Measurements from ENCODE around the gene CXADR. TPM values are rescaled to one million over a fixed set of nuclear protein-coding genes. Genes with fewer than 3 reads are reported as not detected.
"Not testable (repeated sequence)": the region's sequence is repeated elsewhere in the genome, so short reads cannot be mapped to it uniquely, and the experiment has no call there.

The CXADR gene
- total RNA-seq, 1 donor from 2014 or later, result 0.16 TPM

DNA sequence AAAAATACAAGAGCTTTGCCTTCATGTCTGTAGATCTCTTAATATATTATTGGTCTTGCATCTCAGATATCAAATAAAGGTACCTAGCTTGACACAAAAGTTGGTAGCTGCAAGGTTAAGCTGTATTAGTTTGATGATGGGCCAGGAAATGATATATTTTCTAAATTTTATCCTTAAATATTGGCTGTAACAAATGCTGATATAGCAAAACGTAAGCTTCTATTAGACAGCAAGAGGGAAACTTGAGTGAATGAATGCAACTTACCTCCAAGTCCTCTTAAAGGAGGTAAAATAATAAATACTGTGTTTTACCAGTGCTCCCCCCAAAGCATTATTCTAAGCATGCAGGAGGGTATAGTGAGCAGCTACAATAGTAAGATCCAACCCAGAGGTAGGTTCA, 4.2 kb downstream of the CXADR start:
- peaks cover 13% of the 10 kb centered on the region for H3K4me1 Mint-ChIP-seq
- not testable (repeated sequence) for H3K4me3 Mint-ChIP-seq; H3K9me3 Mint-ChIP-seq; H3K27ac Mint-ChIP-seq; DNase-seq; H3K36me3 Mint-ChIP-seq (ENCODE audit: low read depth)
- peaks cover 39% of the 10 kb centered on the region for H3K27me3 Mint-ChIP-seq
- intact Hi-C loops (cut with micrococcal nuclease), result loop anchor here (10.0 kb wide), 2 partner anchors 52 to 268 kb away; no protein-coding TSS in a partner anchor

DNA sequence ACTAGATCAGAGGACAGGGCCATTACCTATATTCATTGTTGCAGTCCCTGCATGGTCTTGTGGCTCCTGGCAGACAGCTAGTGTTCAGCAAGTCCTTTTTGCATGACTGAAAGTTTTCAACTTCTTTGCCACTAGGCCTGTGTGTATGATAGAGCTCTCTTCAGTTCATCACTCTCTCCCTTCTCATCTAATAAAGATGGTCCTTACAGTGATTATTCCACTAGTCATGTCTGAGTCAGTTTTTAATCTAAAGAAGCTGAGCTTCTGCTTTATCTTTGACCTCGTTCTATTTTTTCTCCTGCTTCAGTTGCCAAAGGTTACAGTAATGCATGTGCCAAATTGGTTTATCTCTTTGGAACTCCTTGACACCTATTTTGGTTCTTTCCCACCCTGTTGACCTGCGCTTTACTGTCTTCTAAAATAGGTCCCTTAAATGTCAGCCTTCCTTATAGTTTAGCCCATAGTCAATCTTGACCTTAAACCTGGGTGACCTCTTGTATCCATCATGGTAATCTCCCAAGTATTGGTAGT, 6.4 kb downstream of the CXADR start:
- Mint-ChIP-seq H3K9me3 (no peaks in the 10 kb centered on the region), H3K36me3 (ENCODE audit: low read depth) (no peaks in the 10 kb centered on the region), H3K4me3 (no peak overlapping the region), H3K4me1 (peaks cover under 1% of the 10 kb centered on the region), H3K27me3 (peaks cover 26% of the 10 kb centered on the region), H3K27ac (no peak overlapping the region)
- DNase-seq, result no peak
- intact Hi-C loops (cut with micrococcal nuclease), result loop anchor here (10.0 kb wide), 2 partner anchors 54 to 266 kb away; no protein-coding TSS in a partner anchor

DNA sequence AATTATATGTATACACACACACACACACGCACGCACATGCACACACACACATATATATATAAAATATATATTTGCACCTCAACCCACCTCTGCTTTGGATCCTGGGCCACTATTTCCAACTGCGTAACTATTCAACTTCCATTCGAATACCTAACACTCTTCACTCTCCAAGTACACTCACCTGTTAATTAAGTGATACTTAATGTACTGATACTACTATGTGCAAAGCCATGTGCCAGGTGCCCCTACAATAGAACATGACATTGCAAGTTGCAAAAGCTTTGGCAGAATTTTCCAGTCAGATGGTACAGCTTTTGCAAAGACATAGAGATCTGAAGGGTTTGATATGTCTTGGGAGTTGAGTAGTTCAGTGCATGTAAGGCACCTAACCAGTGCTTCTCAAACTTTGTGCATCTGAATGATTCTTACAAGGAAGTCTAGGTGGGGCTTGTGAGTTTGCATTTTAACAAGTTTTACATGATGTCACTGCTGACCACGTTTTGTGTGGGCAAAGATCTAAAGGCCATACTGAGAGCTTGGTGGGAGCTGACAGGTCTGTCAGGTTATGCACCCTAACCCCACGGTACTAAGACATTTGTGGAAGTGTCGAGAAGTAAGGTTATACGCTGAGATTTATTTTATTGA, 7.2 kb downstream of the CXADR start:
- no peaks in the 10 kb centered on the region for H3K36me3 Mint-ChIP-seq (ENCODE audit: low read depth)
- DNase-seq, result no peak
- intact Hi-C loops (cut with micrococcal nuclease), result loop anchor here (10.0 kb wide), 2 partner anchors 55 to 265 kb away; no protein-coding TSS in a partner anchor
- no peak overlapping the region for H3K4me3 Mint-ChIP-seq
- no peaks in the 10 kb centered on the region for H3K9me3 Mint-ChIP-seq
- H3K4me1 Mint-ChIP-seq, result no peaks in the 10 kb centered on the region
- H3K27ac Mint-ChIP-seq, result no peak overlapping the region
- H3K27me3 Mint-ChIP-seq, result peaks cover 19% of the 10 kb centered on the region

DNA sequence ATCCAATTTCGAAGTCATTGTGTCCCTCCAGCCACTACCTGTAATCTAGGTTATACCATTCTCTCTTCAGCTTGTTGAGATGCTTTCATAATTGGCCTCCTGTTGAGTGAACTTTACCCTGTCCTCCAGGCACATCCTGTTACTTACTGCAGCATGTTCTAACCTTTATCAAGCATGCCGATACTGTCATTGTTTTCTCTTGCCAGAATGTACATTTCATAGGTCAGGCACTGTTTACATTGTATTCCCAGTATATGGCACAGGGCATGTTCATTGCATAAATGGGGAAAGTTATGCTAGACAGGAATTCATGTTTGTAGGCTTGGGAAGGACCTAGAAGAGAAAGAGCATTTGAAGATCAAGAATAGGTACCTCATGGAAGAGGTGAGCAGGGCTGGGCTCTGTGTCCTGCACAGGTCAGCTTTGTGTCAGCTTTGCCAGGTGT, 10.2 kb downstream of the CXADR start:
- no peaks in the 10 kb centered on the region for H3K36me3 Mint-ChIP-seq (ENCODE audit: low read depth)
- intact Hi-C loops (cut with micrococcal nuclease), result no loop called here
- H3K4me1 Mint-ChIP-seq, result no peaks in the 10 kb centered on the region
- H3K4me3 Mint-ChIP-seq, result no peak overlapping the region
- no peak for DNase-seq
- H3K27ac Mint-ChIP-seq, result no peak overlapping the region
- H3K9me3 Mint-ChIP-seq, result no peaks in the 10 kb centered on the region
- H3K27me3 Mint-ChIP-seq, result peaks cover 5% of the 10 kb centered on the region

DNA sequence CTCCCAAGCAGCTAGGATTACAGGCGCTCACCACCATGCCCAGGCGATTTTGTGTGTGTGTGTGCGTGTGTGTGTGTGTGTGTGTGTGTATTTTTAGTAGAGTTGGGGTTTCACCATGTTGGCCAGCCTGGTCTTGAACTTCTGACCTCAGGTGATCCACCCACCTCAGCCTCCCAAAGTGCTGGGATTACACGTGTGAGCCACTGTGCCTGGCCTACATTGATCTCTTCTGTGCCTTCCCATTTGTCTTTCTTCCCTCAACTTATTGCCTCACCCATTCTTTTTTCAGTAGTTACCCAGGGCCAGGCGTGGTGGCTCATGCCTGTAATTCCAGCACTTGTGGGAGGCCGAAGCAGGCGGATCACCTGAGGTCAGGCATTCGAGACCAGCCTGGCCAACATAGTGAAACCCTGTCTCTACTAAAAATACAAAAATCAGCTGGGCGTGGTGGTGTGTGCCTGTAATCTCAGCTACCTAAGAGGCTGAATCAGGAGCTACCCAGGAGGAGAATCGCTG, 11.2 kb downstream of the CXADR start:
- H3K27ac Mint-ChIP-seq; DNase-seq; H3K27me3 Mint-ChIP-seq; H3K4me3 Mint-ChIP-seq; intact Hi-C loops (cut with micrococcal nuclease); H3K9me3 Mint-ChIP-seq; H3K36me3 Mint-ChIP-seq (ENCODE audit: low read depth); H3K4me1 Mint-ChIP-seq: not testable (repeated sequence)

DNA sequence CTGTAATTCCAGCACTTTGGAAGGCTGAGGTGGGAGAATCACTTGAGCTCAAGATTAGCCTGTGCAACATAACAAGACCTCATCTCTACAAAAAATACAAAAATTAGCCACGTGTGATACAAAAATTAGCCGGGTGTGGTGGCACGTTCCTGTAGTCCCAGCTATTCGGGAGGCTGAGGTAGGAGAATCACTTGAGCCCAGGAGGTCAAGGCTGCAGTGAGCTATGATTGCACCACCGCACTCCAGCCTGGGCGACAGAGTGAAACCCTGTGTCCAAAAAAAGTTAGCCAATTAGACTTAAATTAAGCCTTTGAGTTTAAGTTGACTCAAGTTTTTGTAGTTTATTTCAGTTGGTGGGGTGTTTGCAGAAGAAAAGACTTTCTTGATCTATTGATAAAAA, 11.8 kb downstream of the CXADR start:
- no peaks in the 10 kb centered on the region for H3K4me1 Mint-ChIP-seq
- DNase-seq, result no peak
- no peak overlapping the region for H3K27ac Mint-ChIP-seq
- intact Hi-C loops (cut with micrococcal nuclease), result no loop called here
- H3K4me3 Mint-ChIP-seq, result no peak overlapping the region
- no peaks in the 10 kb centered on the region for H3K9me3 Mint-ChIP-seq
- peaks cover 4% of the 10 kb centered on the region for H3K27me3 Mint-ChIP-seq
- H3K36me3 Mint-ChIP-seq (ENCODE audit: low read depth), result no peaks in the 10 kb centered on the region

DNA sequence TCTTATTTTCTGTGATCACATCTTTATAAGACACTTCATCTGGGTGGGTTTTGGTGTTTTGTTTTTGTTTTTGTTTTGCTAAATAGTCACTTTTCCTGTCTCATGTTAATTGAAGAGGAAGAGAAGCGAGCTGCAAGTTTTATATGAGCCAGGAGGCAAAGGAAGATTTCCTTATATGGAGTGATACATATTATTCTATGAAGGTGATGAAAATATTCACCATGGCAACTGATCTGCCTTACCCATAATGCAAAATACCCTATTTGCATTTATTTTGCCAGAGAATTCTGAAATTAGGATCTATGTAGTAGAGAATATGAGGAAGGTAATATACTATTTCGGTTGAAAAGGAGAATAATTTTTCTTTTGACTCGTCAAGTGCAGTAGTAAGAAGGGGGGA, 13.9 kb downstream of the CXADR start:
- no peak overlapping the region for H3K4me3 Mint-ChIP-seq
- no peak overlapping the region for H3K27ac Mint-ChIP-seq
- H3K9me3 Mint-ChIP-seq, result no peaks in the 10 kb centered on the region
- H3K36me3 Mint-ChIP-seq (ENCODE audit: low read depth), result no peaks in the 10 kb centered on the region
- H3K27me3 Mint-ChIP-seq, result peaks cover 4% of the 10 kb centered on the region
- DNase-seq, result no peak
- intact Hi-C loops (cut with micrococcal nuclease), result no loop called here
- H3K4me1 Mint-ChIP-seq, result no peaks in the 10 kb centered on the region

DNA sequence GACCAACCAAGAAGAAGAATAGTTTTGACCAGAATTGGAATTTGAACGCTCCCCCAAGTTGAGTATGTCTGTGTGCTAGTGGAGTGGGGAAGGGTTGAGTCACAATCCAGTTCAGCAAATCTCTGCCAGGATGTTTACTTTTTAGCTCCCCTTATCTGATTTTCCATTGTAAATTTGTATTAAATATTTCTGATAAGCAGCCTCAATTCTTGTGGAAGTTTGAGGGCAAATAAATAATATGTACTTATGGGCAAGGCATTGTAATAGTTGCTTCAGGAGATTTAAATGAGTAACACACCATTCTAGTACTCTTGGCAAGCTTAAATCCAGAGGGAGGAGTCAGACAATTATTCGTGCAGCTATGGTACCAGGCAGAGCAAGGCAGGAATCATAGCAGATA, 14.4 kb downstream of the CXADR start:
- DNase-seq, result no peak
- Mint-ChIP-seq H3K27me3 (peaks cover 4% of the 10 kb centered on the region), H3K4me3 (no peak overlapping the region), H3K27ac (no peak overlapping the region), H3K4me1 (no peaks in the 10 kb centered on the region), H3K9me3 (no peaks in the 10 kb centered on the region), H3K36me3 (ENCODE audit: low read depth) (no peaks in the 10 kb centered on the region)
- intact Hi-C loops (cut with micrococcal nuclease), result no loop called here

DNA sequence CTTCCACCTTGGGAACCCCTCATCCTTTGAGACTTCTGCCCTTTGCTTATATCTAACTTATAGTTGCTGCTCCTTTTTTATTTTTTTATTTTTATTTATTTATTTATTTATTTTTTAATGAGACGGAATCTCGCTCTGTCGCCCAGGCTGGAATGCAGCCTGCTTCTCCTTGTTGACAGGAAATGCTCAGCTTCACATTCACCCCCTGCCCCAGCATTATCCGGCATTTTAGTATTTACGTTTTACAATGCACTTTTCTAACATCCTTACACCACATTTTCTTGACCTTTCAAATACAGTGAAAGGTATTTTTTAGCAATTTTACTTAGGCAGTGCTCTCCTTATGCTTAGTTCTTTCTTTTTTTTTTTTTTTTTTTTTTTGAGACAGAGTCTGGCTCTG, 14.9 kb downstream of the CXADR start:
- no peaks in the 10 kb centered on the region for H3K4me1 Mint-ChIP-seq
- no peak overlapping the region for H3K4me3 Mint-ChIP-seq
- H3K27ac Mint-ChIP-seq, result no peak overlapping the region
- H3K9me3 Mint-ChIP-seq, result no peaks in the 10 kb centered on the region
- no peak for DNase-seq
- peaks cover 4% of the 10 kb centered on the region for H3K27me3 Mint-ChIP-seq
- intact Hi-C loops (cut with micrococcal nuclease), result no loop called here
- no peaks in the 10 kb centered on the region for H3K36me3 Mint-ChIP-seq (ENCODE audit: low read depth)

DNA sequence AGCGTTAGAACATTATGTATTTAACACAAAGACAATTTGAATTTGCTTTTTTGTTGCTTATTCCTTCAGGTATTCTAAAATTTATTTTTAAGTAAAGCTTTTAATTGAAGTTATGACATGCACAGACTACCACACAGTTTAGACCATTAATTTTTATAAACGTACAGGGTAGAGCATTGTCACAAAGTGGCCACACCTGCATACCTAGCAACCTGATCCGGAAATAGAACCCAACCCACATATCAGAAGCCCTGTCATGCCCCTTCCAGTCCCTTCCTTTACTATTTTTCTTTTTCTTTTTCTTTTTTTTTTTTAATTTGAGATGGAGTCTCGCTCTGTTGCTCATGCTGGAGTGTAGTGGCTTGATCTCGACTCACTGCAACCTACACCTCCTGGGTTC, 16.8 kb downstream of the CXADR start:
- Mint-ChIP-seq H3K27me3 (peaks cover 4% of the 10 kb centered on the region), H3K9me3 (no peaks in the 10 kb centered on the region), H3K36me3 (ENCODE audit: low read depth) (no peaks in the 10 kb centered on the region), H3K4me1 (no peaks in the 10 kb centered on the region), H3K27ac (no peak overlapping the region), H3K4me3 (no peak overlapping the region)
- no peak for DNase-seq
- intact Hi-C loops (cut with micrococcal nuclease), result no loop called here

DNA sequence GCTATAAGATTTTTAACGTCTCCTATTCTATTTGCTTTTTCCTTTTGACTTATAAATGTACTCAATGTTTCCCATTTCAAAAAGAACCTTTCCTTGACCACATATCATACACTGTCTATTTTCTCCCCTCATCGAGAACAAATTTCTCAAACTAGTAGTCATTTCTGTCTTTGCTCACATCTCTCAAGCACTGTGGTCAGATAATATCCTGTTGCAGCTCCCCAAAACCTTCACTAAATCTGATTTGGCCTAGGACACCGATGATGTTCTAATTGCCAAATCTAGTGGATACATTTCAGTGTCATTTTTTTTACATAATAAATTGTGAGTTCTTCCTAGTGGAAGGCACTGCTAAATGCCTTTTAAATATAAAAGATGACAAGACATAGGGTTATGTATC, 19.4 kb downstream of the CXADR start:
- H3K9me3 Mint-ChIP-seq, result no peaks in the 10 kb centered on the region
- no peak overlapping the region for H3K27ac Mint-ChIP-seq
- H3K27me3 Mint-ChIP-seq, result no peaks in the 10 kb centered on the region
- H3K36me3 Mint-ChIP-seq (ENCODE audit: low read depth), result no peaks in the 10 kb centered on the region
- H3K4me1 Mint-ChIP-seq, result no peaks in the 10 kb centered on the region
- H3K4me3 Mint-ChIP-seq, result no peak overlapping the region
- DNase-seq, result no peak
- intact Hi-C loops (cut with micrococcal nuclease), result no loop called here

DNA sequence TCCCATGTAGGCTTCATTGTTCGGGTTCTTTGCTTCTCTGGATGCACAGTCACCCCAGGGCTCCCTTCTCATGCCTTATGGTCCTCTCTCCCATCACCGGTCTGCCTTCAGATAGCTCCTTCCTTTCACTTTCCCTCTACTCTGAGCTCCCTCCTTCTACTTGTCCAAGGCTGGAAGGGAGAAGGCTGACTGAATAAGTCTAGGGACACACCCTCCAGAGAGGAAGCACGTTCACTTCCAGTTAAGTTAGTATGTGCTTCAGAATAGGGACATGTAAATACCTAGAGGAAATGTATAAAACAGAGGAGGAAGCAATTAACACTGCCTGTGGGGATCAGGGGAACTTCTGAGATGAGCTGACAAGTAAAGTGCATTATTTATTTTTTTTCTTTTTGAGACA, 23.5 kb downstream of the CXADR start:
- H3K36me3 Mint-ChIP-seq (ENCODE audit: low read depth), result no peaks in the 10 kb centered on the region
- H3K27me3 Mint-ChIP-seq, result no peaks in the 10 kb centered on the region
- intact Hi-C loops (cut with micrococcal nuclease), result no loop called here
- DNase-seq, result no peak
- H3K4me1 Mint-ChIP-seq, result no peaks in the 10 kb centered on the region
- H3K27ac Mint-ChIP-seq, result no peak overlapping the region
- H3K4me3 Mint-ChIP-seq, result no peak overlapping the region
- H3K9me3 Mint-ChIP-seq, result no peaks in the 10 kb centered on the region

DNA sequence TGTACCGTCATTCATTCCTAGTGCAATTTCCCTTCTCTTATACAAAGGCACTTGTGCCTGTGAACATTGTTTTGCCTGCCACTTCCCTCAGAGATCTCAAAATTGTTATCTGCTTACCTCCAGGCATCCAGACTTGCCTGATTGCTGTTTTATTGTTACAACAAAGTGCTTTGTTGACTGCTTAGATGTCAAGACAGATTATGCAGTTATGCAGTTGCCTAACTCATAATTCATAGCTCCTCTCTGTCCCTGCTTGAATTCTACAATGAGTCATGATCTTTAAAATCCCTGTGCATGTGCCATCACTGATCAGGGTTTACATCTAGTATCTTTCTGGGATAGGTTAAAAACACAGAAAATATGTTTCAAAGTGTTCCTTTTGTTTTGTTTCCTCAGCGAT, 24.5 kb downstream of the CXADR start:
- no peaks in the 10 kb centered on the region for H3K36me3 Mint-ChIP-seq (ENCODE audit: low read depth)
- peaks cover 1% of the 10 kb centered on the region for H3K27me3 Mint-ChIP-seq
- no peaks in the 10 kb centered on the region for H3K9me3 Mint-ChIP-seq
- intact Hi-C loops (cut with micrococcal nuclease), result no loop called here
- no peak overlapping the region for H3K4me3 Mint-ChIP-seq
- H3K4me1 Mint-ChIP-seq, result no peaks in the 10 kb centered on the region
- no peak overlapping the region for H3K27ac Mint-ChIP-seq
- DNase-seq, result no peak

DNA sequence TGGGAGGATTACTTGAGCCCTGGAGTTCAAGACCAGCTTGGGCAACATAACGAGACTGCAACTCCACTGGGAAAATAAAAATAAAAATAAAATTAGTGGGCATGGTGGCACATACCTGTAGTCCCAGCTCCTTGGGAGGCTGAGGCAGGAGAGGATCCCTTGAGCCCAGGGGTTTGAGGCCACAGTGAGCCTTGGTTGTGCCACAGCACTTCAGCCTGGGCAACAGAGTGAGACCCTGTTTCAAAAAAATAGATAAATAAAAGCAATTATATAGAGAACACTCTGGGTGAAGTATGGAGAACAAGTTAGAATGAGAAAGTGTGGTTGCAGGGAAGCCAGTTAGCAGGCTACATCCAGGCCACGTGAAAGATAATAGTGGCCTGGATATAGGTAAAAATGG, 25.7 kb downstream of the CXADR start:
- intact Hi-C loops (cut with micrococcal nuclease), result no loop called here
- H3K36me3 Mint-ChIP-seq (ENCODE audit: low read depth), result no peaks in the 10 kb centered on the region
- peaks cover 3% of the 10 kb centered on the region for H3K27me3 Mint-ChIP-seq
- no peak overlapping the region for H3K27ac Mint-ChIP-seq
- no peak for DNase-seq
- no peak overlapping the region for H3K4me3 Mint-ChIP-seq
- no peaks in the 10 kb centered on the region for H3K4me1 Mint-ChIP-seq
- H3K9me3 Mint-ChIP-seq, result no peaks in the 10 kb centered on the region

DNA sequence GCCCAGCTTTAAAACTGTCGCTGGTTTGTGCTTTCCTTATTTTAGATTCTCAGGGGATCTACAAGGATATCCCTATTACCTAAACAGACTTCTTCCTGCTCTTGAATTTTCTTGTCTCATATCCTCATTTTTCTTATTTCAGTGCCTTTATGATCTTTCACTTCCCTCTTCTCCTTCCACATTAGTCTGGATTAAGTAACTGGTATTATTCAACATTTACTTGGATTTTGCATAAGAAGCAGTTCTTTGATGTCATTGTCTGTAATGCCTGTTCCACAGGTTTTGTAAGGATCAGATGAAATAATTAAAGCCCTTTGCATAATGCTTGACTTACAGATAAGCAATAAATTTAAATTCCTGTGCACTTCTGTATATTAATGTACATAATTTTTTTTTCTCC, 26.5 kb downstream of the CXADR start:
- DNase-seq, result no peak
- intact Hi-C loops (cut with micrococcal nuclease), result no loop called here
- Mint-ChIP-seq H3K4me3 (no peak overlapping the region), H3K27ac (no peak overlapping the region), H3K9me3 (no peaks in the 10 kb centered on the region), H3K27me3 (peaks cover 3% of the 10 kb centered on the region), H3K36me3 (ENCODE audit: low read depth) (no peaks in the 10 kb centered on the region), H3K4me1 (no peaks in the 10 kb centered on the region)

Data from activated CD4-positive, alpha-beta T cell treated with anti-CD3 and anti-CD28 coated beads, Interleukin-2, amount 10 ng/mL, durations not matched to agents 24 days and 14 days (primary cell).